Activated CD8-positive, alpha-beta memory T cell treated with anti-CD3 and anti-CD28 coated beads, Interleukin-2, amount 50 U/mL, for 24 hours (primary cell): ENCODE data around the gene CDCA4.

Experiments
- DNase-seq: peaks from one replicate; pipeline ENCODE4 v3.0.0-alpha.2; 2020; ENCODE audit errors: extremely low read depth

Gene CDCA4

DNA sequence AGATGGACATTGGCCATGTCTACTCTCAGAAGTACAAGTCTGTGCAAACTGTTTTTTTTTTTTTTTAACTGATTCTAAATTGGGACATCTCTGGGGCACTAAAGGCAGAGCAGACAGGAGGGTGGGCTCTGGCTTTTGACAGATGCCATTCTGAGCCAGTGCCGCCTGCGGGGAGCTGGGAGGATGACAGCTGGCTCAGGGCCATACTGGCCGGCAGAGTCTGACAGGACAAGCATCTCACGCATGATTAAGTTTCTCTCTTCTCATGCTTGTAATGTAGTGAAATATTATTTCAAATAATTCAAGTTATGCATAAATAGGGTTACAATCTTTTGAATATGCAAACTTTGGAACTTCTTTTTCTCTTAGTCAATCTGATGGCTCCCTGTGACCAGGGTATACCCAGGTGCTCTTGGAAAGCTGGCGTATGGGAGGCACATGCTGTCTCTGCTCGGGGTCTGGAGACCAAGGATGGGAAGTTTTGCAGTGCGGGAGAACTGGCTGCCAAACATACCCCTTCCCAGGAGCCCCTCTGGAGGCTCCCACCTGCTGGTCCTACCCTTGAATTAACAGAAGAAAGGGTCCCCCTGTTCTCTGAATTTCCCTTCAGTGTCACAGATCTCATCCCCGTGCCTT lies 7.6 kb downstream of the CDCA4 start:
- DNase-seq: no peak

- DNase-seq: no peak
These were observed 8.5 kb downstream of the CDCA4 start for GRCh38 chr14:105012171-105012985.

DNA sequence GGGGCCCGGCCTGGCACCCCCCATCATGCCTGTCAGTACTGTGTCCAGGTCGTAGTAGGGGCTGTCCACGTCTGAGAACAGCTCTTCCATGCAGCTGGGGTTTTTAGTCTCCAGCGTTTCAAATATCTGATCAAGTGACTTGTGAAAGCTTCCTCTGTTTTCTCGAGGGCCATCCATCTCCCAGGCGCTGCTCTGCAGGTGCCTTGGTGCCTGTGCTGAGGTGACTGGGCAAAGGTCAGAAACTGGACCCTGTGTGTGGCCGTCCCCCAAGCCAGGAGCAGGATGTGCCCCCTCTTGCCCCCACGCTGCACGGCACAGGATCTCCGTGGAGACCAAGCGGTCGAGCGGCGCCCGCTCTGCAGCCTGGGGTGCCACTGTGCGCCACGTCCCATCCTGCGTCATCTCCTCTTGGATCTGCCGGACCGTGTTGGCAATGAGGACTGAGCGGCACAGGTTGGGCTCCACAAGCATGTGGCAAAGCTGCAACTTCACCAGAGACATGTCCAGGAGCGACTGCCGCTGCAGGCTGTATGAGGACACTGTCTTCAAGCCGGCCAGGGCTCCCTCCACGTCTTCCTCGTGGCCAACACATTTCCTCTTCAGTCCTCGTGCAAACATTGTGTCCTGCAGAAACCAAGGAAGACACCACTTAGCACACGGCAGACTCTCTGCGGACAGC lies 9.4 kb downstream of the CDCA4 start:
- no peak for DNase-seq

GRCh38 chr14:105010891-105011291 lies 10.0 kb downstream of the CDCA4 start:
- DNase-seq: no peak

DNA sequence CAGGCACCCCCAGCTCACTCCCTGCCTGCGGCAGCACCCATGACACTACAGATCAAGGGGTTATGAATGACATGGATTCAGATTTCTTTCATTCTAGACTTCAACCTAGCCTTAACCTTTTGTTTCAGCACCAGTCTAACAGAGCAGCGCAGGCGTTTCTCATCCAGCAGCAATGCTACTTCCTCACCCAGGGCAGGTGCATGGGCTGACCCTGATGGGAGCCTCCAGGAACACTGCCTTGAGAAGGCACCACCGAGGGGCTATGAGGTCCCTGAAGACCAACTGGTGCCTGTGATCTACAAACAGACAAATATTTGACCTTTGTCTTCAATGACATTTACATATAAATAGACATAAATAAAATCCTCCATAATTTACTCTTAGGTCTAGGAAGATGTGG lies 10.8 kb downstream of the CDCA4 start:
- DNase-seq: no peak

DNA sequence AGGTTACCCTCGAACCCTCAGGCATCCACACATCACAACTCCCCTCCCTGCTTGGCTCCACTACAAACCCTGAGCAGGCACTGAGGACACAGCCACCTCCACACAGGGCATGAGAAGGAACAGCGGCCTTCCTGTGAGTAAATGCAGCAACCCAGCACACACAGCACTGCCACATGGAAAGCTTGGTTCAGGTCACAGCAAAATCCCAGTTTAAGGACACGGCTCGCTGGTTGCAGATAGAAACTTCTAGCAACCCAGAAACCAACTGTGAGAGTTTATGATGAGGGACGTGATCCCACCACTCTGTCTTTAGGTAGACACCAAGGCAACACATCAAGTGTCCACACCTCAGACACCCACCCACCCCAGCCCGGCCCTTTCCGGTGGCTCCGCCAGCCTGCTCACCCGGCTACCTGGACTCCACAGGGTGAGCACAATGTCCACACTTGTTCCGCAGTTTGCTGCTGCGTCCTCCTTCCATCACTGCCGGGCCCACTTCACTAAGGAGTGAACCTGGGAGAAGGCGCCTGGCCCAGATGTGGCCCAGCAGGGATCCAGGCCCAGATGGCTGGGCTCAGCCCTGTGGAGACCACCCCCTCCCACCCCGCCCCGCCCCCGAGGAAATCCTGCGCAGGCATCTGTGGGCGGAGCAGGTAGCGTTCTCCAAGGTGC lies 13.2 kb downstream of the CDCA4 start:
- DNase-seq: no peak

DNA sequence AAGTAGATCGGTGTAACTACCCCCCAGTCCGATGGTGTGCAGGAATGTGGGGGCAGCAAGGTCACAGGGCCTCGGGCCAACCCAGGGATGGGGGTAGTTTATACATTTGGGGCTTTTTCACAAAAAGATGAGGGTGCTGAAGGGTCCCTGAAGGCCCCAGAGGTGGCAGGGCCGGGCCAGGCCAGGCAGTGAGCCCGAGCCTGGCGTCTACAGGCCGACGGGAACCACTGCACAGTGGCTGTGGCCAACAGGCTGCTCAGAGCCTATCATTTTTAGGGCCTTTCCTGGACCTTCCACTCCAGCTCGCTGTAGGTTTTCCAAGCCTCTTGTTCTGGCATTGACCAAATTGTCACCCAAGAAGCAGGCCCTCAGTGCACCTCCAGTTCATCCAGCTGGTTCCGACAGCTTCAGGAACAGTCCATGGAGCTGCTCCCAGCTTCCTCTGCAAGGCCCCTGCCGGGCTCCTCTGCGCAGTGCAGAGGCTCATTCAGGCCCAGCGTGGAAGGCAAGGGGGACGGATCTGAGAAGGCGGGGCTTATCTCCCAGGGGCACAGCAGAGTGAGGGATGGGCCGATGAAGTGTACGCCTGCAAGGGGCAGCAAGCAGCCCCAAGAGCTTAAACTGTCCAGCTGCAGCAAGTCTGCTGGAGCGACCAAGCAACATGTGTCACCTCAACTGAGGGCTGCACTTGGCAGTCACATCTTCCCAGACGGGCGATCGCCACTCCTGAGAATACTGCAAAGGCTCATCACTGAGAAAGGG lies 13.9 kb downstream of the CDCA4 start:
- no peak for DNase-seq

DNA sequence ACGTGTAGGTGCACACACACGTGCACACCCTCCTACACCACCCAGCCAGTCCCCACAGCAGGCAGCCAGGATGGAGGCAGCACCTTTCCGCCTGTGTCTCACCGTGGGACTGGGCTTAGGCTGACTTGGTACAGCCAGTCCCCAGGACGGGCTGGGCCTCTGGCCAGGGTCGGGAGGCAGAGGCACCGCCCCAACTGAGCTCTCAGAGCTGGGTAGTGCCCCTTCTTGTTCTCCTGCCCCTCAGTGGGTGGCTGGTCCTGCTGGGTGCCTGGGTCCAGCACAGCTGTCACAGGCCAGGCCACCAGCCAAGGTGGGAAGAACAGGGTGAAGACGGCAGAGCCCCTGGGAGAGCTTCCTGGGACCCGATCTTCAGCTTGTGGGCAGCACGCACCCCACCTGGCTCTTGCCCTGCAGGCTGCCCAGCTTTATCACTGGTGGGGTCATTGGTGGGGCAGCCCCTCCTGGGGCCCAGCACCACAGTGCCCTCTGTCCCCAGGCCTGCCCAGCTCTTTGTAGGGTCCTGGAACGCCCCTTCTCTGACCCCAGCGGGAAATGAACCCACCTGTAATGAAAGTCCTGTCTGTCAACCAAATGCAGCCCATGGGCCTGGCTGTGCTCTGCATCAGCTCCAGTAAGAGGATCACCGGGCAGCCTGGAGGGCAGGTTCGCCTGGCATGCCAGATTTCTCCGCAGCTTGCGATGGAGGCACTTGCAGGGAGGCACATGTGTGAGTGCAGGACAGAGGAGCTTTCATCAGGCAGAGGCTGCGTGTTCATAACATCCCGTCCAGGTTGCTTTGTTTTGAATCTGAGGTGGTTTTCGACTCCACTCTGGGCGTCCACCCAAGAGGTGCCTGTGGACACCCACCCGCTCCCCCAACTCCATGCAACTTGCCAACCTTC lies 14.7 kb downstream of the CDCA4 start:
- no peak for DNase-seq

- DNase-seq: no peak
These were observed 15.5 kb downstream of the CDCA4 start for GRCh38 chr14:105005329-105005928.

- DNase-seq: no peak
These were observed 21.5 kb downstream of the CDCA4 start for GRCh38 chr14:104999361-104999760.

DNA sequence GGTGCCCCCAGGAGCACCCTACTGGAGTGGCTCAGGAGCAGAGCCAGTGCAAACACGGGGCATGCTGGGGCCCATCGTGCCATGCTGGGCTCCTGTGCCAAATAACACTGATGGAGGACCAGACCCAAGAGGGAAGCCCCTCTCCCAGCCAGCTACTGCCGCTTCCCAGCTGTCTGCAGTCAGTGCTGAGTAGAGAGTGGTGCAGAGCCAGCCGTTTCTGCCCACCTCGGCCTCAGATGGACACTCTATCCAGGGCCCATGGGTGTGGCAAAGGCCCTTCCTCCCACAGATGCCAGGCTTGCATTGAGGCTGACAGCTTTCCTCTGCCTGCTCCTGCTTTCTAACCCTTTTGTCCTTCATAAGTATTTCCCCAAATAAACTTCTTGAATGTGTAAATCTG lies 22.1 kb downstream of the CDCA4 start:
- no peak for DNase-seq

DNA sequence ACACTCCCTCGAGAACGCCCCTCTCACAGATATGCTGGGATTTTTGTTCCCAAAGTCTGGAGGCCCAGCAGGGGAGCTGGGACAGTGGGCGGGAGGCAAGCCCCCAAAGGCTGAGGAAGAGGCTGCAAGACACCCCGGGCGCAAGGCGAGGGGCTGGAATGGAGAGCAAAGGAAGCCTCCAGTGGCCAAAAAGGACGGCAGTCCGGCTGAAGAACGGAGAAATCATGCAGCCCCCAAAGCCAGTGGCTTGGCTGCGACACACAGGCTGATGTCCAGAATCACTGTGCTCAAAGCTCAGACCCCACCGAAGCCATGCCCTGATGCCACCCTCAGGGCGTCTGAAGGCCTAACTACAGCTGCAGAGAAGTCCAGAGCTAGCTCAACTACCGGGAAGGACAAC lies 24.4 kb downstream of the CDCA4 start:
- DNase-seq: no peak

- DNase-seq: no peak
These were observed 24.9 kb downstream of the CDCA4 start for GRCh38 chr14:104996032-104996431.

DNA sequence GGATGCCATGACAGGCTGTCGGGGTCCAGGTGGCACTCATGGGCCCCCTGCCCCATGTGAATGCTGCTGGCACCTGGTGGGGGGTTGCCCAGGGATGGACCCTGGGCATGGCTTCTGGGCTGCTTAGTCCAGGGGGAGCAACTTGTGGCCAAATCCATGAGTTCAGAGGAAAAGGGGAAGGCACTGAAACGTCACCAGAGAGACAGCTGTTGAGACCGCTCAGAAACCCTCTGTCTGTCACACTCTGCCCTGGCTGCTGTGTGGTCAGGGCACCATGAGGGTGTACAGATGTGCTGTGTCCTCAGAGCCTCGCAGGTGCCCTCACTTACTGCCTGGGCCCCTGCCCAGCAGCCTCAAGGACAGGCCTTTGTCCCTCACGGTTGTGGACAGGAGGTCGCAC lies 25.9 kb downstream of the CDCA4 start:
- DNase-seq: no peak

DNA sequence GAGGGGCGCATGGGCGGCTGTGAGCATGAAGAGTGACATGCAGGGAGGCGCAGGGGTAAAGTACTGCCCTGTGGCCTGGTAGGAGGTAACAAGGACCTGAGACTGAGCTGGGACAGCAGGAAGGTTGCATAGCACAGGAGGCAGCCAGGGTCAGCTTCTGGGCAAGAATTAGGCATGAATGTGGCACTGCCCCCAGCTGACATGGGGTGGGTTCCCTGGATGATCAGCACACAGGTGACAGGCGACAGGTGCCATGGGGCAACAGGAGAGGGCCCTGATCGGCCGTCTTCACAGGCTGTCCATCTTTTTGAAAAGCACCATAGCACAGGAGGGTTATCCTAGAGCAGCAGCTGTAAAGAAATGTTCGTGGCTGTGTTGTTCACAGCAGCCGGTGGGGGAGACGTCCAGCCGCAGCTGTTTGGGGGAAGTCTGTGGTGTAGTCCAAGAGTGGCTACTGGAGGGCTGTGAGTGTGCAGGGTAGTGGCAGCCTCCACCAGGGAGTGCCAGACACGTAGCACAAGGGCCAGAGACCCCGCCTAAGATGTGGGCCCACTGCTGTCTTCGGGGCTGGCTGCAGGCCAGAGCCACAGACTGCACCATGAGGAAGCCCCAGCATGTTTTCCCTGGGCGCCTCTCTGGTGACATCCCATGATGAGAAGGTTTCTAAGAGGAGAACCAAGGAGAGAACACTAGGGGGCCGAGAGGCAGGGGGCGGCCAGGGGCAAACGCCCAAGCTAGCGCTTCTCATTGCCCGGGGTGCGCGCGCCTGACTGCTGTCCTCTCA lies 26.9 kb downstream of the CDCA4 start:
- no peak for DNase-seq

DNA sequence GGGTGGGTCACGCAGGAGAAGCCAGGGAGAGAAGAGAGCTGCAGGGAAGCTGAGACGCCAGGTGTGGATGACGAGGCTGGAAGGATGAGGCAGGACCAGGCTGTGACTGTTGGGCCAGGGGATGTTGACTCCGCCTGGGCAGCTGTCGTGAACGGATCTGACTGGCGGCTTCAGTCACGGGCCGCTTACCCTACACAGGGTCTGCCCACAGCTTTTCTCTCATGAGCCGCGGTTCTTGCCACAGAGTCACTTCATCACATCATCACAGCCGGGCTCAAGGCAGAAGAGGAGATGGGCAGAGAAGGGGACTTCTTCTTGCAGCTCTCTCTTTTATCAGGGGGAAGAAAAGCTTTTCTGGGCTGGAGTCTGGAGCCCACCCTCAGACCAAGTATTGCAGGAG lies 27.6 kb downstream of the CDCA4 start:
- no peak for DNase-seq

DNA sequence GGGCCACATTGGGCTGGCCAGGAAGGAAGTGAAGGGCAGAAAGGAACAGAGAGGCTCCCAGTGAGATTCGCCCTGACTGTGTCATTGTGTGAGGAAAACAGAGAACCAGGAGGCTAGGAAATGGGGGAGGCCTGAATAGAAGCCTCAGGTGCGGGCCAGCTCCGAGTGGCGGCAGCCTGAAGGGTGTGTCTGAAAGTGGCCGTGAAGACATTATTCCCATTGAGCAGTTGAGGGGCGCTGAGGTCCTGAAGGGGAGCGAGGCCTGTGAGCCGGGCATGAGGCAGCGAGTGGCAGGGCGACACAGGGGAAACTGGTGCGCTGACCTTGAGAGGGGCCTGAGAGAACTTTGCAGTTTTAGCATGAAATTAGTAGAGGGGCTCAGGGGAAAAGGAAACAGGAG lies 28.4 kb downstream of the CDCA4 start:
- DNase-seq: no peak

DNA sequence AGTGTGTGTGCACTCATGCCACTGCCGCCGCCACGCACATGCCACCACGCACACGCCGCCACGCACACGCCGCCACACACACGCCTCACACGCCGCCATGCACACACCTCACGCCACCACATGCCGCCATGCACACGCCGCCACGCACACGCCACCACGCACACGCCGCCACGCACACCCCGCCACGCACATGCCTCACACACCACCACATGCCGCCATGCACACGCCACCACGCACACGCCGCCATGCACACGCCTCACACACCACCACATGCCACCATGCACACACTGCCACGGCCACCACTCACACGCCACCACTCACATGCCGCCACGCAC lies 29.0 kb downstream of the CDCA4 start:
- DNase-seq: no peak

- no peak for DNase-seq
These were observed 31.0 kb downstream of the CDCA4 start for GRCh38 chr14:104989951-104990303.
